NCI-H1105 (cell line): Measurements from ENCODE around the gene MMP12.

ENCODE experiments used
- DNase-seq: peaks from one replicate; lab custom pipeline; 2025; lab: John Stamatoyannopoulos, UW

The MMP12 gene

DNA sequence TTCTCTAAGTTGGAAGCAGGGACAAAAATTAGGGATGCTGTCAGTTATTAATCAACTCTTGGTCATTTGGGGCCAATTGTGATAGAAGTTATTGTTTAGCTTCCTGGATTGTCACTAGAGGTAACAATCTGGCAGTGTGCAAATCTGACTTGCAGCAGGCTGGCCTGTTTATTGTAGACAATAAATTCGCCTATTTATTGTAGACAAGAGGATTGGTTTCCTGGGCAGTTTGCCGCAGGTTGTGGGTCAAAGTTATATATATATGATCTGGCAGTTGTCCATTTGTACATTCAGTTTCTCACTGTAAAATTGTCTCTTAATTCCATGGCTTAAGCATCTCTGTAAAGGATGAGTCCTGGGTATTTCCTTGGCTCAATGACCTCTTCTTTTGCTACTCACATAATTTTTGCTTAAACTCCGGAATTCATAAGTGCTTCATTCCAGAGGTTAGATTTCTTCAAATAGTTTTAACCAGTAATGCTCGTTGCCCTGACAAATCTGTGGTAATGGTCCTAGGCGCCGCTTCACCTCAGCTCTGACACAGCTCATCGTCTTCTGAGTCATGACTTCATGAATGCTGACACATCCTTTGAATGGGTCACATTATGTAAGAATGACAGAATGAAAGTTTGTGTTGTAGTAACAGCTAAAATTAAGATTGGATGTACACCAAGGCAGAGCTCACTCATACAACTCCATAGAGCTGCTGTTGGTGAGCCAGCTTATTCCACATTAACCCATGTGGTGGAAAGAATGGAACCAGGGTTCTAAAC is 23.6 kb downstream of the MMP12 start:
- no peak for DNase-seq

DNA sequence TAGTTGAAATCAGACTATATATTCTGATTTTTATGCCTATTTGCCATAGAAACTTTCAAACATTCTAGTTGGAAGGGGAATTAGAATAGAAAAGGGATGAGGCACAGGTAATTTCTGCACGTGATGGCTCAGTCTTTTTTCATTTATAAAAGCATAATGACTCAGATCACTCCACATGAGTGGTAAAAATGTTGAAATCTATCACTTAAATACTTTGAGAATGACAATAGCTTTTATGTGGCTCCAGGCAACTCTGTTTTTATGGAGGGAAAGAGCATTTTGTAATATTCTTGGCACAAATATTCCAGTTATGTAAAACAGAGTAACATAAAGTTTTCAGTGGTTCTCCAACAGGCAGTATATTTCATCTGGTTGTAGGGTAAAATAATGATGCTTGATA is 25.5 kb downstream of the MMP12 start:
- DNase-seq, result no peak

DNA sequence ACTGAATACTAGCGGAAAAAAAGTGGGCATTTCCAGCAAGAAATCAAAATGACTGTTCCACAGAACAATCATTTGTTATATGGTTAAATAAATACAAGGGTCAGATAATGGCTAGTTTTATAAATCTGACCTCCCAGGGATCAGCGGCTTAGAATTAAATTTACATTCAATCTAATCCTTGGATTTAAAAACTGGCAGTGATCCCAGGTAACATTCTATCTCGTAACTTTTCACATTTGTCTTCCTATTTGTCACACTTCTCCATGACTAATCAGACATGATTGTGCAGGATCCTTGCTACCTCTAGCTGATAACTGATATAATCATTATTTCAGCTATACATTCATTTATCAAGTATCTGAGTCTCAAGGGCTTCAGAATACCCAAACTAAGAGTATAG is 28.5 kb downstream of the MMP12 start:
- no peak for DNase-seq

DNA sequence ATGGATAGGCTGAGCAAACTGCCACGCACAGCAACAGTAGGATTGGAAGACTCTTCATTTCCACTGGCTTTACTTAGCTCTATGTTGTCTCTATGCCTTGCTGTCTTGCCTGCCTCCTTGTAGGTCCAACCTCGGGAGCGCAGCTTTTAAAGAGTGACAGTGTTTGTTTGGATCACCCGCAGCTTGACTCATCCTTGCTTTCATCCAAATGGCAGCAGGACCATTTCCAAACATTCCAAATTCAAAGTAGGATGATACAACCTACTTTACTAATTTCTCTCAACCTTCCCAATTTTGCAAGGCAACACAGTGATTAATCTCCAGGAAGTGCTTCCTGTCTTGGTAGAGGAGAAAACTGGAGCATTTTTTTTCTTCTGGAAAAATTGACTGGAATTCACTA is 31.3 kb downstream of the MMP12 start, which contains the start of gene MMP3:
Gene MMP3 (minus strand): TSS at position 121 of the 400 bp plus-strand sequence. CDS start 63 bp downstream, at position 58.
- DNase-seq, result no peak

DNA sequence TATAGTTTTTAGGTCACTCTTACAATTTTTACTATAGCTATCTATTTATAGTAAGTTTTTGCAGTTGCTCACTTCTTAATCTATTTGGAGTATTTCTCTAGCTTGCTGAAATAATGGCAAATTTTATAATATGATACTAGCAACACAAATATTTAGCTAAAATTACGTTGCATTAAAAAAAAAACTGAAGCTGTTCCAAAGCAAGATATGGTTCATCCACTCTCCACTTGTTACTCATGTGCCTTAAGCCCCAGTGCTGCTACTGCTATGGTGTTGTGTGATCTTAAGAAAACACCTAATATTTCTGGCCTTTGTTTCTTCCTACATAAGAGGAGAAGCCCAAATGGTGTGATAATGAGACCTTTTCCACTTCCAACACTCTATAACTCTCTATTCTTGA is 31.9 kb downstream of the MMP12 start:
- DNase-seq, result no peak

DNA sequence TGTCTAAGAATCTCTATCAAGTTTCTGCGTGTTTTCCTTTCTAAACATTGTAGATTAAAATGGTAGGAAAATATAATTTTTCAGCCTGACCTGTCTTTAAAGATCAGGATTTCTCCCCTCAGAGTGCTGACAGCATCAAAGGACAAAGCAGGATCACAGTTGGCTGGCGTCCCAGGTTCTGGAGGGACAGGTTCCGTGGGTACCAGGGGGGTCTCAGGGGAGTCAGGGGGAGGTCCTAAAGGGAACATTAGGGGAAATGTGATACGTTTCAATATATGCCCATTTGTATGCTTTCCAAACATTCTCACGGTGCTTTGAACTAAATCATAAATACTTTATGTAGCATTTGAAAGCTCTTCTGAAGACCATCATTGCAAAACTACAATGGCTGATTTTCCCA is 34.8 kb downstream of the MMP12 start:
- no peak for DNase-seq

DNA sequence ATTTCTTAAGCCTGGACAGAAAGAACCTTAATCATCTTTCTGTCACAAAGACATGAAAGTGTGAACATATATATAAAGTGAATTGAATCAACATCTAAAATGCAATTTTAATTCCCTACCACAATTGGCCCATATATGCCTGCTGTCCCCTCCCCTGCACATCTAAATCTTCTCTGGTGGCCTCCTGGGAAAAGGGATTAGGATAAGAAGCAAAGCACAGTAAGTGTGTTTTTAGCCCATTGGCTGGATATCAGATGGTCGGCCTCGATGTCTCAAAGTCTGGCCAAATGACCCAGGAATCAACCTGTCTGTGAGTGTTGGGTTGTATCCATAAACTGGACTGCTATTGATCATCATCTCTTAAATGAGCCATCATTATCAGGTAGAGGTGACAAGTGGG is 37.1 kb downstream of the MMP12 start:
- no peak for DNase-seq

DNA sequence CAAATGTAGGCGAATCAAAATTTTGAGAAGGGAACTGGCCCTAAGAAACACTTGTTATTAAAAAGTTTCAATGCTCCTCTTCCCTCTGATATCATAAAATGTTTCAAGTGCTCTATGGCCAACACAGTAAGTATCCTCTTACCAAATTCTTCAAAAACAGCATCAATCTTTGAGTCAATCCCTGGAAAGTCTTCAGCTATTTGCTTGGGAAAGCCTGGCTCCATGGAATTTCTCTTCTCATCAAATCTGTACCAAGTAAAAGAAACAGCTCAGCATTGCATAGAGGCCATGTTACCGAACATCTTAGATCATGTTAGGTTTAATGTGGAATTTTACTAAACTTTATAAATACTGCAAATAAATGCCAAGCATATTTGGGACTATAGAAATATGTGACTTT is 37.6 kb downstream of the MMP12 start:
- no peak for DNase-seq

DNA sequence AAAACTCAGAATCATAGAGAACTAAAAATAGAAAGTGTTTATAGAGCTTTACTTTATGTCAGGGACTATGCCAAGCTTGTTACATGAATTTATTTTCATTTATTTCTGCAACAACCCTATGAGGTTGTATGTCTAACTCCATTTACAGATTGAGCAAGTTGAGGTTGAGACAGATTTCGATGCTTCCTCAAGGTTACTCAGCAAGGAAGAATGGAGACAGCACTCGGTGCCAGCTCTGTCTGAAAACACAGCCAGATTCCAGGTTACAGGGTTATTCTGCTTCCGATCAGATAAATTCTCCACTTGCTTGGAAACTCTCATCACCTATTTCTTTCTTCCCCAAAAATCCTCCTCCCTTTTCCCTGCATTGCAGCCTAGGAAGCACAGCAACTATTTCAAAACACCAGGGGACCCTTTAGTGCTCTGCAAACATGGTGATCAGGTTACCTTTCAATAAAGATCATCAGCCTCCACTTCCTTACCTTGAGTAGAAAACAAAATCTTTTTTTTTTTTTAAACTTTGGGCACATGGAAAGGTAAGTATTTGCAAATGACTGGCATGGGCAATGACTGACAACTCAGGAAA is 38.4 kb downstream of the MMP12 start:
- no peak for DNase-seq

DNA sequence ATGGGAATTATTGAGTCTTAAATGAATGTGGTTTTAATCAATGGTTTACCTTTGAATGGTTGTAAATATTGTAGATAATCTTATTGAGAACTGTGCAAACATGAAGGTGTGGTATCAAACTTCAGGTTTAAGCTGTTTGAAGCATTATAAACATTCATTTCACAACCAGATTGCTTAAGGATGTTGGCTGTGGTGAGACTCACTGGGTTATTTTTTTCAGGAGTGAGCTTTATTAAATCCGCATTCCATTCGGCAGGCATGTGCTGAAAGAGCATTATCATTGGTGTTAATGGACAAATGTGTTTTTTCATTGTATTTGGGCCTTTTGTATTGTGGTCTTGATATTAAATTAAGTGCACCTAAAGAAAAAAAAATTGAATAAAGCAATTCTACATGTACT is 41.1 kb downstream of the MMP12 start:
- DNase-seq, result no peak

DNA sequence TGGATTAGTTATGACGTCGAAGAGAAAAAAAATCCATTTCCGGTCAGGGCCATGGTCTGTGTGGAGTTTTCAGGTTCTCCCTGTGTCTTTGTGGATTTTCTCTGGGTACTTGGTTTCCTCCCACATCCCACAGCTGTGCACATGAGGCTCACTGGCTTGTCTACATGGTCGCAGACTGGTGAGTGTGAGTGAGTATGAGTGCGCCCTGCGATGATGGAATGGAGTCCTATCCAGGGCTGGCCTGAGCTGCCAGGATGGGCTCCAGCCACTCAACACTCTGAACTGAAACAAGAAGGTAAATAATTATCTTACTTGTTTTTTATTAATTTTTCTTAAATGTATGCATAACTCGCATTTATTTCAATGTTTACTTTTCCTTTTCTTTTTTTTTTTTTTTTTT is 42.2 kb downstream of the MMP12 start:
- DNase-seq, result no peak

DNA sequence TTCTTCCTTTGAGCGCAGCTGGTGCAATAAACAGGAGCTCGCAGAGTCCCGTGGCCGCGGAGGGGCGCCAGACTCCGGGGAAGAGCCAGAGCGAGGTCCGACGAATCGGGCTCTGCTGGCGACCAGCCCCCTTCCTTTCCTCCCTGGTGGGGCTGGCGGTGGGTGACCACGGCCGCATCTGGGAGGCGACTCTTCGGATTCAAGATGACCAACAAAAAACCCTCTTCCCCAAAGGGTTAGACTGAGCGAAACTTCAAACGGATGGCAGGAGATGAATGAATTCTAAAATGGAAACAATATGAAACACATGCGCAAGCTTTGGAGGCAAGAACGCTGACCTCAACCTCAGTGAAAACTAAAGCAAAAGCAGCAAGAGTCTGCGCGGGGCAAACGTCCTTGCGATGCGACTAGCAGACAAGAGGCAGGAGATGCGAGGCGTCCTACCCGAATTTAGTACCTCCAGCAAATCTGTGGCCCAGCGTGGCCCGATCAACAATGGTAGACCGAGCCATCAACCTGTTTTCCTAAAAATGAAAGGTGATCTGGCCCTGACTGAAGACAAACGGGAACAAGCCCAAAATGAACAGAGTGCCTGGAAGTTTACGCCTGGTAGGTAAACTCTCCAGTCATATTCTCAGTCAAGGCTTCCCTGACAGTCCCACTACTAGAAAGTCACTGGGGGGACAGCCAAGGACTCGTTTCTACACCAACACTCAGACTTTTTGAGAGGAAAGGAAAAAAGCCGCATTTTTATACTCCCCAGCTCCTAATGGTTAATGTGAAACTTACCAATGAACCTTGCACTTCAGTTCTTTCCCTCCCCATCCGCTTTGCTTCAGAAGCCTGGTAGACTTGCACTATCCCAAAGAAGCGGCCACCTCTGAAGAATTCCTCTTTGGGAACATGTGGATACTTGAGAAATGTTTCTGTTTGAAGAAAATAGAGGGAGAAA is 43.0 kb downstream of the MMP12 start:
- no peak for DNase-seq

DNA sequence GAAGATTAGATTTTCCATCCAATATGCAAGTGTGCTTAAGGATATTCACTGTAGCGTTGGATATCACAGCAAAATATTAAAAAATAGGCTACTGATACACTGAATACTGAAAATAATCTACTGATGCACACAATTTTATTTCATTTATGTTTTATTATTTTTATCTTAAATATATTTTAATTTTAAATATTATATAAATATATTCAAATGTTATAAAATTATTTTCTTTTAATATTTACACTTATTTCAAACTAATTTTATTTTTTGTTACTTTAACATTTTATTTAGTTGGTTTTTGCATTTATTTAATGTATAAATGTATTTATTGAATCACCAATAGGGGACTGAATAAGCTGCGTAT is 43.7 kb downstream of the MMP12 start:
- DNase-seq, result no peak

DNA sequence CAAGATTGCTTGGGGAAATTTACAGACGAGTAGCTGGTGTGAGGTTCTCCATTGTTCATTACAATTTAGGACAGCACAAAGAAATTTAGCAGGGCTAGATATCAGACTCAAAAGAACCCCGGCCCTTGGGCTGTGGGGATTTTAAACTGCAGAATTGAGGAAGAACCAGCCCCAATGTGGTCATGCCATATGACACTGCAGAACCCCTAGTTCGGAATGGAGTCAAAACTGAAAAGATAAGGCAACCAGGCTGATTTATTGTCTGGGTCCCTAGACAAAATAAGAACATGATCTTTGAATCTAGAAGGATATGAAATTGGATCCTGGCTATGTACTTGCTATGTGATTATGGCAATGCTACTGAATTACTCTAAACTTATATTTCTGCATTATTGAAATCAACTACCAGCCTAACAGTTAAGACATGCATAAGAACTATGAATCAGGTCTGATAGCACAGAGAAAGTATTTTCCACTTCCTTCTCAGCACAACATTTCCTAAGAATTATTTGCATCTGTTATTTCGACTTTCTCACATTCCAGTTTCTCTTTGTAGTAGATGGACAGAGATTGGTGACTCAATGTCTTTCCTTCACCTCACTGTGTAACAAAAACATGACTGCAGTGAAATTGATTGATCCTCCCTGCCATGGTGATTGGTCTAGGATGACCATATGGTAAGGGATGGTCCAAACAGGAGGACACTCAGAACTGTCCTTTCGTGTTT is 44.6 kb downstream of the MMP12 start:
- DNase-seq, result no peak

DNA sequence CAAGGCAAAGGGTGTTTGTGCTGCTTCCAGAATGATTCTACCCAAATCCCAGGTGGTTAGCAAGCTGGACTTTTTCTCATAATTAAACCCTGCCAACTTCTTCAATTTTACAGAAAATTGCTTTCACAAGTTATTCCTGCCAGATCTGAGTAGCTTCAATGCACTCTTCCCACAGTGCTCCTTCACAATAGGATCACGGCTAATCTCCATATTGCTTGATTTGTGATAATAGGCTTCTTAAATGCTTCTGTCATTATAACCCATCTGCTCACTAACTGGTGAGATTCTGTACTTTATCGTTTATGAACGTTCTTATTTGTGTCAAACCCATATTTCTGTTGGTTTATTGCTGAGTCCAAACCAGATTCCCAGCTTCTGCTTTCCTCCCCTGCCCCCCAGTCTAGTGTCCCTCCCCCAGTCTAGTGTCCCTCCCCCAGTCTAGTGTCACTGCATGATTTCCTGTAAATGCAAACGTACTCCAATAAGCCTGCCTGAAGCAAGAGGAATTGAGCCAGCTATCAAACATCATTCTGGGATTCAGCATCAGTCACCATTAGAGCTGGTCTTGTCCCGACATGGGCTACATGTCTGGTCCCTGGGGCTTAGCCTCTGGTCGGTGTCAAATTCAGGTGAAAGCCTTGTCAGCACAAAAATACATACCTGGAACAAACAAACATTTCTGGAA is 45.3 kb downstream of the MMP12 start:
- DNase-seq, result no peak

DNA sequence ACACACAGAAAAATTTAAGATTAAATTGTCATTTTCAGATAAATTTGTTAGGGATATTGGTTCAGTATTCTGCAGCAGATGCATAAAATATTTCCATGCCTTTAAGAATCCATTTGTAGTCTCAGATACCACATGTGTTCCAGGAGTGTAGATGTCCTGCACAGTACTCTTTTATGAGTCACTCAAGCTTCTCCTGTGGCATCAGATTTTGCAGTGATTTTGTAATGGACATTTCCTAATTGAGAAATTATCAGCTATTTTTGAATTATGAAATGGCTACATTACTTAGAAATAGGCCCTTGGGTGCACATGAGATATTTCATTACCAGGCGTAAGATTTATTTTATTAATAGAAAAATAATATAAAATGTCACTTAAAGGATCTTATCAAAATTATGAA is 50.2 kb downstream of the MMP12 start:
- DNase-seq, result no peak

DNA sequence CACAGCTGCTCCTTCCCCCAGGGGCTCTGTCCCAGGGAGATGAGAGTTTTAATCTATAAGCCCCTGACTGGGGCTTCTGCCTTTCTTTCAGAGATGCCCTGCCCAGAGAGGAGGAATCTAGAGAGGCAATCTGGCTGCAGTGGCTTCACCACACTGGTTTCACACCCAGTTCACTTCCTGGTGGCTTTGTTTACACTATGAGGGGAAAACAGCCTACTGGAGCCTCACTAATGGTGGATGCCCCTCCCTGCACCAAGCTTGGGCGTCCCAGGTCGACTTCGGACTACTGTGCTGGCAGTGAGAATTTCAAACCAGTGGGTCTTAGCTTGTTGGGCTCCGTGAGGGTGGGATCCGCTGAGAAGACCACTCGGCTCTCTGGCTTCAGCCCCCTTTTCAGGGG is 55.3 kb downstream of the MMP12 start:
- DNase-seq, result no peak

DNA sequence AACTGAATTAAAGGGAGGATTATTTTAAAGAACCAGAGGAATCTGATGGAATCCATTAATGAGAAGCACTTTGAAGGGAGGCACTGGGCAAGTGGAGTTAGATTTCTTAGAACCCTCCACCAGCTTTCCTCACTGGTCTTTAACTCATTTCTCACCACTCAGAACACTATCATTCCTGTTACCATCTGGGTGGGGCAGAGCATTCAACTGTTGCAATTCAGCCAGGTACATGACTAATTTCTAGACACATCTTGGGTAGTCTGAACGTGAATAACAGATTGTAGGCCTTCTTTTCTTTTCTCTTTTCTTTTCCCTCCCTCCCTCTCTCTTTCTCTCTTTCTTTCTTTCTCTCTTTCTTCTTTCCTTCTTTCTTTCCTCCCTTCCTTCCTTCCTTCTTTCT is 61.3 kb downstream of the MMP12 start:
- DNase-seq, result no peak
